Upper lobe of right lung (tissue), 1 donor: ENCODE measurements around the gene SSBP1. TPM values are rescaled to one million over a fixed set of nuclear protein-coding genes. Genes with fewer than 3 reads are reported as not detected.

Experiments
- ATAC-seq: fragments of 200-7000 bp; cut with Tn5 transposase; one replicate; pipeline ENCODE4 v1.9.1; 2020; ENCODE audit warnings: mild to moderate bottlenecking, moderate library complexity
- DNase-seq: peaks from one replicate; pipeline ENCODE4 v3.0.0-alpha.2; 2020
- H3K27ac ChIP-seq: fragments of 200-600 bp; one replicate; pipeline ENCODE4 v1.8.0; 2022
- H3K27me3 ChIP-seq: fragments of 200-600 bp; one replicate; pipeline ENCODE4 v1.8.0; 2022; ENCODE audit warnings: mild to moderate bottlenecking
- H3K36me3 ChIP-seq: fragments of 200-600 bp; one replicate; pipeline ENCODE4 v1.8.0; 2022
- H3K4me1 ChIP-seq: fragments of 200-600 bp; one replicate; pipeline ENCODE4 v1.8.0; 2022
- H3K4me3 ChIP-seq: fragments of 200-600 bp; one replicate; pipeline ENCODE4 v1.8.0; 2022; ENCODE audit warnings: mild to moderate bottlenecking
- H3K9me3 ChIP-seq: fragments of 200-600 bp; one replicate; pipeline ENCODE4 v1.8.0; 2022
- intact Hi-C: fragments of 100-400 bp; cut with DNase I; formaldehyde crosslinking; loops from one replicate; pipeline ENCODE4 v1.11.0; 2022
- total RNA-seq: library from RNA; stranded (reverse); fragmentation: NEBNext Ultra II Directional; extraction: Animal tissue kit (Norgen Biotek cat#: 25700); gene quantifications from one replicate; pipeline ENCODE4 v1.2.1, GENCODE V29; 2021
- TF ChIP-seq, protein P1 (sequence below): fragments of 200-600 bp; IDR thresholded peaks from one replicate; pipeline ENCODE4 v1.8.0; 2022; ENCODE audit warnings: antibody characterized with exemption
- donor health status: DM: no; HTN: yes; CAD: no; lungs with severe emphysema.

SSBP1 gene
- total RNA-seq, 1 donor from 2014 or later: 64.9 TPM

DNA sequence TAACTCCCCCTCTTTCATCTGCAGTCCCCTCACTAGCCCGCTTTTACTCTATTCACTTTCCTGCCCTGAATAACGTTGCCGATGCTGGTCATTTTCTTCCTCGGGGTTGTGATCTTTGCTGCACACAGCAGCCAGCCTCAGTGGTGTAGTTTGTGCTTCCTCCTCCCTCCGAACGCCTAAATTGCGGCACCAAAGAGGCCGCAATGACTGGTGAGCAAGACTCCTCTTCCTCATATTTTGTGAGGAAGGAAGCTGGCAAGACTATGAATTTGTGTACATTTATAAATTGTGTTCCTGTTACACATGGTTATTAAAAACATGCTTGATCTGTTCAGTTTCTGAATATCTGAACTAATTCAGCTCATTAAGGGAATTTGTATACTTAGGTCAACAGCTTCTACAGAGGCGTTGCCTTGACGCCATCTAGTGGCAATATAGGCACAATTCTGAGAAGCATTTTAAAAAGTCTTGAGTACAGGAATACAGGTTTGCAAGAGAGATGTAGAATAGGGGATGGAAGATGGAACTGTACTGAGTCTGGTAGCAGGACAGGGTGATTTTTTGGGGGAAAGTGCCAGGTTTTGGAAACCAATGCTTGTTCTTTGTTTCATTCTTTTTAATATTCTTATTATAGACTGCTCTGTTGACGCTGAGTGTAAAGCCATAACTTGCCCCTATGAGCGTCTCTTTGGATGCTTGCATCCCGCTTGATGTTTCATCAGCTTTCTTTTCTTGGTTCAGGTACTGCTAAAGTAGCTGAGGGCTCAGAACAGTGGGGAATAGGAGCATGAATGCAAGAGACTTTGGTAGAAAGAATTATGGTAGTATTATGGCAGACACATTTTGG is 47.8 kb downstream of the SSBP1 start:
- no peak for DNase-seq
- H3K4me1 ChIP-seq: no peaks in the 10 kb centered on the region
- no peak overlapping the region for H3K27ac ChIP-seq
- H3K4me3 ChIP-seq: no peak overlapping the region
- ATAC-seq: peak; percentile 79
- intact Hi-C loops: no loop called here
- TF ChIP-seq, protein P1, sequence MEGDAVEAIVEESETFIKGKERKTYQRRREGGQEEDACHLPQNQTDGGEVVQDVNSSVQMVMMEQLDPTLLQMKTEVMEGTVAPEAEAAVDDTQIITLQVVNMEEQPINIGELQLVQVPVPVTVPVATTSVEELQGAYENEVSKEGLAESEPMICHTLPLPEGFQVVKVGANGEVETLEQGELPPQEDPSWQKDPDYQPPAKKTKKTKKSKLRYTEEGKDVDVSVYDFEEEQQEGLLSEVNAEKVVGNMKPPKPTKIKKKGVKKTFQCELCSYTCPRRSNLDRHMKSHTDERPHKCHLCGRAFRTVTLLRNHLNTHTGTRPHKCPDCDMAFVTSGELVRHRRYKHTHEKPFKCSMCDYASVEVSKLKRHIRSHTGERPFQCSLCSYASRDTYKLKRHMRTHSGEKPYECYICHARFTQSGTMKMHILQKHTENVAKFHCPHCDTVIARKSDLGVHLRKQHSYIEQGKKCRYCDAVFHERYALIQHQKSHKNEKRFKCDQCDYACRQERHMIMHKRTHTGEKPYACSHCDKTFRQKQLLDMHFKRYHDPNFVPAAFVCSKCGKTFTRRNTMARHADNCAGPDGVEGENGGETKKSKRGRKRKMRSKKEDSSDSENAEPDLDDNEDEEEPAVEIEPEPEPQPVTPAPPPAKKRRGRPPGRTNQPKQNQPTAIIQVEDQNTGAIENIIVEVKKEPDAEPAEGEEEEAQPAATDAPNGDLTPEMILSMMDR: peak; percentile 78
- H3K27me3 ChIP-seq: no peaks in the 10 kb centered on the region
- H3K9me3 ChIP-seq: no peaks in the 10 kb centered on the region
- H3K36me3 ChIP-seq: no peaks in the 10 kb centered on the region

DNA sequence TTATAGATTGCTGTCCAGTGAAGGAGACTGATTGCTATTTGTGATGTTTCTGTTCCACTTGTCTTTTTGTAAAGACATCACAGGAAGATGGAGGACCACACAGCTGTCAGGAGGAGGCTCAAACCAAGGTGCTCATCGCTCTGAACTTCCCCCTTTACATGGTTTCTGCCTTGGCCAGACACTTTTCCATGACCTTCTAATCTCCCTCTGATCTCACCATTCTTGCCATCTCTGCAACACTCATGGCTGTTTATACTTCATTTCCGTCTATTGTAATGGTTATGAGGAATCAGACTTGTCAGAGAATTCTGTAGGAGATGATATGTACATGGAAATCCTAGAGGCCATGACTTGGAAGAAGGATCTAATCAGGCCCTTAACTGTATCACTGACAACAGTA is 50.1 kb downstream of the SSBP1 start:
- H3K4me3 ChIP-seq: no peak overlapping the region
- H3K36me3 ChIP-seq: peaks cover 1% of the 10 kb centered on the region
- H3K27me3 ChIP-seq: no peaks in the 10 kb centered on the region
- no peak for DNase-seq
- no peak for ATAC-seq
- TF ChIP-seq, protein P1: no peak
- intact Hi-C loops: no loop called here
- no peaks in the 10 kb centered on the region for H3K9me3 ChIP-seq
- no peaks in the 10 kb centered on the region for H3K4me1 ChIP-seq
- H3K27ac ChIP-seq: no peak overlapping the region

DNA sequence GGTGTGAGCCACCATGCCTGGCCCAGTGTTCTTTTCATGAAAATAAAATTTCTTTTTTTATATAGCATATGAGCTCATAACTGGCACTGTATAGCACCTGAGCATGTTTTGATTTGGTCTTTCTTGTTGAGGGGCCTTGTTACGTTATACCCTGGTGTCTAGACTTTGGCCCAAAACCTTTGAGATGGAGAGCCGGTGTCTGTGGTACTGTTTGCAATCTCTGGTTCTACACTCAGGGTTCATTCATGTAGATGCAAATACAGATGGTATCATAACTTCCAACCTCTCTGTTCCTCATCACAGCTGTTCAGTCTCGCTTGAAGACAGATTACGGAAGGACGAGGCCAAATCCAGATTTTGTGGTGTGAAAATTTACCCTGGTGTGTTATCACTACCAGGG is 51.8 kb downstream of the SSBP1 start, which contains the start of gene TAS2R5:
TSS of gene TAS2R5 (plus strand) at position 301 of the 400 bp plus-strand sequence. CDS start 145 bp downstream, outside the sequence.
- intact Hi-C loops: no loop called here
- DNase-seq (no peak), ATAC-seq (no peak)
- Histone ChIP-seq H3K9me3 (no peaks in the 10 kb centered on the region), H3K27ac (no peak within 1 kb of the TSS), H3K4me1 (no peaks in the 10 kb centered on the region), H3K36me3 (peaks cover 5% of the 10 kb centered on the region), H3K4me3 (no peak within 1 kb of the TSS), H3K27me3 (no peaks in the 10 kb centered on the region)
- TF ChIP-seq, protein P1: no peak

DNA sequence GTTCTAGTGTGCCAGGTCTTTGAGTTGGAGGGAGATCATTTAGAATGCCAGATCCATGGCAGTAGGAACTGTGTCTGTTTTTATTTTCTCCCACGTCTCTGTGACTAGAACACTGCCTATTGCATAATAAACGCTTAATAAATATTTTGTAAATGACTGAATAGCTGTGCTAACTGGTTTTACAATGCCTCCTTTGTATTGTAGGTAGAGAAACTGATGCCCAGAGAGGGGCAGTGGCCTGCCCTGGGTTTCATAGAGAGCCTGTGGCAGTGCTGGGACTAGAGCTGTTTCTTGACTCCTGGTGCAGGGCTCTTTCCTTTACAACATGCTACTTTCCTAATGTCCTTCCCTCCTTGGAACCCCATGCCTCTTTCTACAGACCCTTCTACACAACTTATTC is 54.4 kb downstream of the SSBP1 start:
- ATAC-seq (no peak), DNase-seq (no peak)
- H3K9me3 ChIP-seq: no peaks in the 10 kb centered on the region
- TF ChIP-seq, protein P1: no peak
- H3K4me1 ChIP-seq: no peaks in the 10 kb centered on the region
- intact Hi-C loops: no loop called here
- H3K36me3 ChIP-seq: peaks cover 5% of the 10 kb centered on the region
- H3K27me3 ChIP-seq: no peaks in the 10 kb centered on the region
- no peak overlapping the region for H3K27ac ChIP-seq
- H3K4me3 ChIP-seq: no peak overlapping the region

Other genes with a start within 250 kb of the SSBP1 start
- 17.5 TPM for gene AGK, start 186.9 kb upstream of the SSBP1 start, total RNA-seq
- gene DENND11, start 36.2 kb upstream of the SSBP1 start, total RNA-seq: 40.2 TPM
- gene WEE2, start 30.0 kb upstream of the SSBP1 start, total RNA-seq: not detected
- 1.6 TPM for gene TAS2R3, start 25.7 kb downstream of the SSBP1 start, total RNA-seq
- 2.2 TPM for gene TAS2R4, start 38.3 kb downstream of the SSBP1 start, total RNA-seq
- 2.2 TPM for gene TAS2R5, start 51.9 kb downstream of the SSBP1 start, total RNA-seq
- not detected for gene PRSS37, start 103.1 kb downstream of the SSBP1 start, total RNA-seq
- gene OR9A4, start 178.0 kb downstream of the SSBP1 start, total RNA-seq: 0.20 TPM
- 10.6 TPM for gene CLEC5A, start 208.6 kb downstream of the SSBP1 start, total RNA-seq
- gene TAS2R38, start 235.4 kb downstream of the SSBP1 start, total RNA-seq: not detected